Measurements from ENCODE around the gene MDM2.

Gene MDM2

GRCh38 chr12:68807576-68808387, at the start of gene MDM2:
MDM2 (plus strand) TSS chr12:68808177; CDS start chr12:68808478, 301 bp downstream.
- peak; percentile 89 for ATAC-seq
- TF ChIP-seq CSDC2 (CRISPR knock-in tag; IDR thresholded peaks at IDR 0.05): peak; percentile 35; the same call in 1 of the 2 replicates
- peak; percentile 68 for TF ChIP-seq TSHZ2 (CRISPR knock-in tag; IDR thresholded peaks at IDR 0.05)
- no peak for TF ChIP-seq BACH2 (CRISPR knock-in tag; IDR thresholded peaks at IDR 0.05; ENCODE audit: borderline replicate concordance)
- TF ChIP-seq ZFP3 (CRISPR knock-in tag; IDR thresholded peaks at IDR 0.05): no peak
- peak; percentile 61; the same call in 1 of the 2 replicates for TF ChIP-seq PATZ1 (CRISPR knock-in tag; IDR thresholded peaks at IDR 0.05; ENCODE audit: borderline replicate concordance)
- TF ChIP-seq ARNTL (CRISPR knock-in tag; IDR thresholded peaks at IDR 0.05; ENCODE audit: borderline replicate concordance, low read depth): no peak

- TF ChIP-seq ARNTL (CRISPR knock-in tag; IDR thresholded peaks at IDR 0.05; ENCODE audit: borderline replicate concordance, low read depth) (no peak), ZNF8 (CRISPR knock-in tag; IDR thresholded peaks at IDR 0.05) (no peak), OSR1 (CRISPR knock-in tag; IDR thresholded peaks at IDR 0.05) (no peak), ZFP3 (CRISPR knock-in tag; IDR thresholded peaks at IDR 0.05) (no peak), POU6F1 (CRISPR knock-in tag; IDR thresholded peaks at IDR 0.05; ENCODE audit: borderline replicate concordance, low read depth) (no peak), ZFP30 (CRISPR knock-in tag; IDR thresholded peaks at IDR 0.05) (no peak), ISL1 (CRISPR knock-in tag; IDR thresholded peaks at IDR 0.05) (no peak), GLIS3 (CRISPR knock-in tag; IDR thresholded peaks at IDR 0.05) (no peak)
- TF ChIP-seq, protein P1, sequence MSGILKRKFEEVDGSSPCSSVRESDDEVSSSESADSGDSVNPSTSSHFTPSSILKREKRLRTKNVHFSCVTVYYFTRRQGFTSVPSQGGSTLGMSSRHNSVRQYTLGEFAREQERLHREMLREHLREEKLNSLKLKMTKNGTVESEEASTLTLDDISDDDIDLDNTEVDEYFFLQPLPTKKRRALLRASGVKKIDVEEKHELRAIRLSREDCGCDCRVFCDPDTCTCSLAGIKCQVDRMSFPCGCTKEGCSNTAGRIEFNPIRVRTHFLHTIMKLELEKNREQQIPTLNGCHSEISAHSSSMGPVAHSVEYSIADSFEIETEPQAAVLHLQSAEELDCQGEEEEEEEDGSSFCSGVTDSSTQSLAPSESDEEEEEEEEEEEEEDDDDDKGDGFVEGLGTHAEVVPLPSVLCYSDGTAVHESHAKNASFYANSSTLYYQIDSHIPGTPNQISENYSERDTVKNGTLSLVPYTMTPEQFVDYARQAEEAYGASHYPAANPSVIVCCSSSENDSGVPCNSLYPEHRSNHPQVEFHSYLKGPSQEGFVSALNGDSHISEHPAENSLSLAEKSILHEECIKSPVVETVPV (CRISPR knock-in tag; IDR thresholded peaks at IDR 0.05): no peak
- no peak for ATAC-seq
Measured at GRCh38 chr12:68759852-68760251, 48.1 kb upstream of the MDM2 start.

DNA sequence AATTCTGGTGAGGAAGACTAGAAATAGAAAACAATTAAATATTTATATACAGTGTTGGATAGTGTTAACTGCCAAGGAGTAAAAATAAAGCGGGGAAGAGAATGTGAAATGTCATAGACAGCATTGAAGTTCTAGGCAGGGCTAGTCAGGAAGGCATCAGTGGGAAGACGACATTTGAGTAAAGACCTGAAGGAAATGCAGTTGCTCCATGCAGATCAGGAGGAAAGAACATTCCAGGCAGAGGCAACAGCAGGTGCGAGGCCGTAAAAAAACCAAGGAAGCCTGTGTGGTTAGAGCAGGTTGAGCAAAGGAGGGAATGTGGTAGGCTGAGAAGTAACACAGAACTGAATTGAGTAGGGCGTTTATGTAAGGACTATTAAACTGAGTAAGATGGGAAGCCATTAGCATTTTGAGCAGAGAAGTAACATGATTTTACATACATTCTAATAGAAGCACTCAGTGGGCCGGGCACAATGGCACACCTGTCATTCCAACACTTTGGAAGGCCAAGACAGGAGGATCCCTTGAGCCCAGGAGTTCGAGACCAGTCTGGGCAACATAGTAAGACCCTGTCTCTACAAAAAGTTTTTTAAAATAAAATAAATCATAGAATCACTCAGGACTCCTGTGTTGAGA, 47.1 kb upstream of the MDM2 start:
- ATAC-seq: no peak
- TF ChIP-seq TOX (CRISPR knock-in tag; IDR thresholded peaks at IDR 0.05; ENCODE audit: borderline replicate concordance) (no peak), PPARA (CRISPR knock-in tag; IDR thresholded peaks at IDR 0.05; ENCODE audit: borderline replicate concordance) (no peak), POU6F1 (CRISPR knock-in tag; IDR thresholded peaks at IDR 0.05; ENCODE audit: borderline replicate concordance, low read depth) (no peak), ZNF8 (CRISPR knock-in tag; IDR thresholded peaks at IDR 0.05) (no peak), ISL1 (CRISPR knock-in tag; IDR thresholded peaks at IDR 0.05) (no peak), TCF4 (CRISPR knock-in tag; IDR thresholded peaks at IDR 0.05; ENCODE audit: borderline replicate concordance) (no peak), PATZ1 (CRISPR knock-in tag; IDR thresholded peaks at IDR 0.05; ENCODE audit: borderline replicate concordance) (no peak), ZNF70 (CRISPR knock-in tag; IDR thresholded peaks at IDR 0.05) (no peak), OSR1 (CRISPR knock-in tag; IDR thresholded peaks at IDR 0.05) (no peak), CREB5 (CRISPR knock-in tag; IDR thresholded peaks at IDR 0.05; ENCODE audit: low read depth) (no peak), ARNTL (CRISPR knock-in tag; IDR thresholded peaks at IDR 0.05; ENCODE audit: borderline replicate concordance, low read depth) (no peak), SNAI2 (CRISPR knock-in tag; IDR thresholded peaks at IDR 0.05) (no peak)
- TF ChIP-seq, protein P1 (CRISPR knock-in tag; IDR thresholded peaks at IDR 0.05): no peak
